ENCODE results near the gene CST6.
"Not testable (repeated sequence)": the region's sequence is repeated elsewhere in the genome, so short reads cannot be mapped to it uniquely, and the experiment has no call there.

GRCh38 chr11:66010036-66010435 lies 1.8 kb upstream of the CST6 start:
- TF ChIP-seq CREB1 (CRISPR knock-in tag; IDR thresholded peaks at IDR 0.05; ENCODE audit: low read depth); POLR2AphosphoS5 (IDR thresholded peaks at IDR 0.05; ENCODE audit: low read depth); EZH2 (IDR thresholded peaks at IDR 0.05; ENCODE audit: low read depth, unreplicated experiment); ZNF114 (CRISPR knock-in tag; IDR thresholded peaks at IDR 0.05); EZH2phosphoT487 (IDR thresholded peaks at IDR 0.05; ENCODE audit: unreplicated experiment); JUNB (IDR thresholded peaks at IDR 0.05; ENCODE audit: unreplicated experiment): not testable (repeated sequence)
- TF ChIP-seq, protein P1, sequence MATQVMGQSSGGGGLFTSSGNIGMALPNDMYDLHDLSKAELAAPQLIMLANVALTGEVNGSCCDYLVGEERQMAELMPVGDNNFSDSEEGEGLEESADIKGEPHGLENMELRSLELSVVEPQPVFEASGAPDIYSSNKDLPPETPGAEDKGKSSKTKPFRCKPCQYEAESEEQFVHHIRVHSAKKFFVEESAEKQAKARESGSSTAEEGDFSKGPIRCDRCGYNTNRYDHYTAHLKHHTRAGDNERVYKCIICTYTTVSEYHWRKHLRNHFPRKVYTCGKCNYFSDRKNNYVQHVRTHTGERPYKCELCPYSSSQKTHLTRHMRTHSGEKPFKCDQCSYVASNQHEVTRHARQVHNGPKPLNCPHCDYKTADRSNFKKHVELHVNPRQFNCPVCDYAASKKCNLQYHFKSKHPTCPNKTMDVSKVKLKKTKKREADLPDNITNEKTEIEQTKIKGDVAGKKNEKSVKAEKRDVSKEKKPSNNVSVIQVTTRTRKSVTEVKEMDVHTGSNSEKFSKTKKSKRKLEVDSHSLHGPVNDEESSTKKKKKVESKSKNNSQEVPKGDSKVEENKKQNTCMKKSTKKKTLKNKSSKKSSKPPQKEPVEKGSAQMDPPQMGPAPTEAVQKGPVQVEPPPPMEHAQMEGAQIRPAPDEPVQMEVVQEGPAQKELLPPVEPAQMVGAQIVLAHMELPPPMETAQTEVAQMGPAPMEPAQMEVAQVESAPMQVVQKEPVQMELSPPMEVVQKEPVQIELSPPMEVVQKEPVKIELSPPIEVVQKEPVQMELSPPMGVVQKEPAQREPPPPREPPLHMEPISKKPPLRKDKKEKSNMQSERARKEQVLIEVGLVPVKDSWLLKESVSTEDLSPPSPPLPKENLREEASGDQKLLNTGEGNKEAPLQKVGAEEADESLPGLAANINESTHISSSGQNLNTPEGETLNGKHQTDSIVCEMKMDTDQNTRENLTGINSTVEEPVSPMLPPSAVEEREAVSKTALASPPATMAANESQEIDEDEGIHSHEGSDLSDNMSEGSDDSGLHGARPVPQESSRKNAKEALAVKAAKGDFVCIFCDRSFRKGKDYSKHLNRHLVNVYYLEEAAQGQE (IDR thresholded peaks at IDR 0.05; ENCODE audit: unreplicated experiment) = not testable (repeated sequence)
- TF ChIP-seq, protein P2, sequence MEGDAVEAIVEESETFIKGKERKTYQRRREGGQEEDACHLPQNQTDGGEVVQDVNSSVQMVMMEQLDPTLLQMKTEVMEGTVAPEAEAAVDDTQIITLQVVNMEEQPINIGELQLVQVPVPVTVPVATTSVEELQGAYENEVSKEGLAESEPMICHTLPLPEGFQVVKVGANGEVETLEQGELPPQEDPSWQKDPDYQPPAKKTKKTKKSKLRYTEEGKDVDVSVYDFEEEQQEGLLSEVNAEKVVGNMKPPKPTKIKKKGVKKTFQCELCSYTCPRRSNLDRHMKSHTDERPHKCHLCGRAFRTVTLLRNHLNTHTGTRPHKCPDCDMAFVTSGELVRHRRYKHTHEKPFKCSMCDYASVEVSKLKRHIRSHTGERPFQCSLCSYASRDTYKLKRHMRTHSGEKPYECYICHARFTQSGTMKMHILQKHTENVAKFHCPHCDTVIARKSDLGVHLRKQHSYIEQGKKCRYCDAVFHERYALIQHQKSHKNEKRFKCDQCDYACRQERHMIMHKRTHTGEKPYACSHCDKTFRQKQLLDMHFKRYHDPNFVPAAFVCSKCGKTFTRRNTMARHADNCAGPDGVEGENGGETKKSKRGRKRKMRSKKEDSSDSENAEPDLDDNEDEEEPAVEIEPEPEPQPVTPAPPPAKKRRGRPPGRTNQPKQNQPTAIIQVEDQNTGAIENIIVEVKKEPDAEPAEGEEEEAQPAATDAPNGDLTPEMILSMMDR (conservative IDR thresholded peaks at IDR 0.05; ENCODE audit: low read depth in 2 of 2) = not testable (repeated sequence)
